Effector CD4-positive, alpha-beta T cell (primary cell): ENCODE data around the gene CHERP.

Experiments
- DNase-seq: peaks from one replicate; pipeline ENCODE4 v3.0.0-alpha.2; 2020

Gene CHERP

GRCh38 chr19:16542910-16543472 lies 754 bp upstream of the CHERP start:
- no peak for DNase-seq

- DNase-seq = no peak
Observed at GRCh38 chr19:16541526-16542044, 652 bp downstream of the CHERP start.

- no peak for DNase-seq
Observed at GRCh38 chr19:16540948-16541347, 1.3 kb downstream of the CHERP start.

GRCh38 chr19:16537111-16537510 lies 5.1 kb downstream of the CHERP start:
- no peak for DNase-seq

- DNase-seq = no peak
Observed at GRCh38 chr19:16536130-16536529, 6.1 kb downstream of the CHERP start.

GRCh38 chr19:16535381-16535780 lies 6.9 kb downstream of the CHERP start:
- no peak for DNase-seq

- DNase-seq = no peak
Observed at GRCh38 chr19:16532440-16533234, 9.6 kb downstream of the CHERP start.

- no peak for DNase-seq
Observed at GRCh38 chr19:16531380-16531669, 10.9 kb downstream of the CHERP start.

GRCh38 chr19:16530540-16531379 lies 11.5 kb downstream of the CHERP start:
- no peak for DNase-seq

GRCh38 chr19:16529466-16530144 lies 12.6 kb downstream of the CHERP start:
- DNase-seq = no peak

GRCh38 chr19:16527971-16528521 lies 14.2 kb downstream of the CHERP start:
- DNase-seq = peak; percentile 42

GRCh38 chr19:16527334-16527935 lies 14.8 kb downstream of the CHERP start:
- DNase-seq = no peak

GRCh38 chr19:16525751-16526481 lies 16.3 kb downstream of the CHERP start:
- DNase-seq = no peak

GRCh38 chr19:16524991-16525734 lies 17.1 kb downstream of the CHERP start:
- no peak for DNase-seq

- DNase-seq = no peak
Observed at GRCh38 chr19:16522559-16523377, 19.5 kb downstream of the CHERP start.

- DNase-seq = no peak
Observed at GRCh38 chr19:16521715-16522289, 20.4 kb downstream of the CHERP start.

GRCh38 chr19:16520986-16521624 lies 21.1 kb downstream of the CHERP start:
- DNase-seq = no peak

- no peak for DNase-seq
Observed at GRCh38 chr19:16520074-16520973, 21.9 kb downstream of the CHERP start.
